ENCODE results near the gene SORBS2.
"Not testable (repeated sequence)": the region's sequence is repeated elsewhere in the genome, so short reads cannot be mapped to it uniquely, and the experiment has no call there.

SORBS2 gene

GRCh38 chr4:185578284-185578683, 233.7 kb downstream of the SORBS2 start:
- no peak for DNase-seq

DNA sequence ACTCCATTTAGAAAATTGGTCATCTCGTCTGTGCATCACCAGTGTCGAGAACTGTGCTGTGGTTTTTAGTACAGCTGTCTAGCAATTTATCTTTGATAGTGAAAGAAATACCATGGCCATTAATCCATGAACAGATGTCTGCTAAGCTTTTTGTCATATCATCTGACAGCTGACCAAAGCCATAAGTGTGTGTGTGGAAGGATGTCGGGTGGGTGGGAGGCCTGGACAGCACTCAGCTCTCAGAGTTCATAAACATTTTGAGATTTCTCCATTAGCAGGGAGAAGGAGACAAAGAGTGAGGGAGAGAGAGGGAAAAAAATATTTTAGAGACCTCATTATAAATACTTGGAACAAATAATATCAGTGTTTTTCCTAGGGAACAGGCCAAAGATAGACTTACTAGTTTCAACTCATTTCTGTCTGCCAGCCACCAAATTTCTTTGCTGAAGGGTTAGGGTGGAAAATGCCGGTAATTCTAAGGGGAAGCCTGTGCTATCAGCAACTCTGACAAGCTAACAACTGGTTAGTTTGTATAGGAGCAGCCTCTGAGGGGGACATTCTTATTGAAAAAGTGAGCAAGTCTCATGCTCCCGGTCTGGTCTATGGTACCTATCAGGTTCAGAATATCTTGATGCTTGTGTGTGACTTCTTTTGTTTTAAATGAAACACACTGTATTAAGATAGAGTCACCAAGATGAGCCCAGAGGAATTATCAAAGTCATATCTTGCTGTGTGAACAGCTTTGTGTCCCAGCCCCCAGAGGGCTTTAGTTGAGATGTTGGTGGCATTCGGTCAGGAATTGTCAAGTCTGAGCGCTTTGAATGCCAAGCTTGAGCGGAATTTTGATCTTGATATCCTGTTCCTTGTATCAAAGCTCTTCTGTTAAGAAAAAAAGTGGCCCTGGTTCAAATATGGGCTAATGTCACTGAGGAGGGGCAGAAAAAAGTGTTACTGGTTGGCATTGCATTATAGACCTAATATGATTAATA, 234.7 kb downstream of the SORBS2 start:
- no peak for DNase-seq

DNA sequence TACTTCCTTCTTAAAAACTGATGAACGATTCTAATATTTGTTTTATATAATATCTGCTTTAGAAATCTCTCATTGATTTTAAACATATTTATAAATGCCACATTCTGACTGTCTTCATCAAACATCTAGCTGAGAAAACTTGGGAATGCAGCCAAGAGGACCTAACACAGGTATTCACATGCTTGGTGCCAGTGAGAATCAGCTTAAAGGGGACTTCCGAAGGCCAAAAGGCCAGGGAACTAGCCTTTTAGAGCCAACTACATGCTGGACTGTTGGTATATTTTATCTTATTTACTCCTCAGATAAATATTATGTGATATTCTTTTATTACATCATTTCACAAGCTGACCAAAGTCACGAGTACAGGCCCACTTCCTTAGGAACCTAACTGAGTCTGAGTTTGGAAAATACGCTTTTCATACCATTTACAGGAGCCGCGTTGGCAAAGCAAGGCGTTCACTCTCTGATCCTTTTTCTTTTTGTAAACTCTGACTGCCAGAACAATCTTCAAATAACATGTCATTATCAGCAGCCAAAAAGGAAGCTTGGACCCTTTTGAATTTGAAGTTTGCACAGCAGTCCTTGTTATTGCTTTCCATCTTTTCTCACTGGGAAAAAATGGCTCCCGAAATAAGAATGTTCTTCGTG, 235.6 kb downstream of the SORBS2 start:
- no peak for DNase-seq

- DNase-seq, result no peak
Measured at GRCh38 chr4:185573651-185574199, 238.3 kb downstream of the SORBS2 start.

- no peak for DNase-seq
Measured at GRCh38 chr4:185570727-185571126, 241.3 kb downstream of the SORBS2 start.

GRCh38 chr4:185567381-185568376, 244.3 kb downstream of the SORBS2 start:
- no peak for DNase-seq

DNA sequence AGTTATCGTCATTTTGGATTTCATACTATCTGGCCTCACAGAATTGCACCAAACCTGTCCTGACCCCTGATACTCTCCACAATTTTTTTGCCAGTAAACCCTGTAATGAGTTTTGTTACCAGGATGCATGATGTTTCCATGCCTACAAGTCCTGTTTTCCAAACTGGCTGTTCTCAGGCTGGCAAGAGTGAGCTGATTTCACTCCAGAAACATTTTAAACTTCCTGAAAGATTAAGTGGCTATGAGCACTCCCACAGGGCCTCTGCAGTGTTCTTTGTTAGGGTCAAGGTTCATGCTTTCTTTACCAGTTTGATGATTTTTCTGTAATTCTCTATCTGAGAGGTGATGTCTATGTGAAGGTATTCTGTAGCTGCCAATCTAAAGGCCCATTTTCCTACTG, 245.0 kb downstream of the SORBS2 start:
- DNase-seq, result no peak

- no peak for DNase-seq
Measured at GRCh38 chr4:185566425-185566824, 245.6 kb downstream of the SORBS2 start.

- DNase-seq, result no peak
Measured at GRCh38 chr4:185565696-185566095, 246.3 kb downstream of the SORBS2 start.

- no peak for DNase-seq
Measured at GRCh38 chr4:185564349-185564748, 247.6 kb downstream of the SORBS2 start.

DNA sequence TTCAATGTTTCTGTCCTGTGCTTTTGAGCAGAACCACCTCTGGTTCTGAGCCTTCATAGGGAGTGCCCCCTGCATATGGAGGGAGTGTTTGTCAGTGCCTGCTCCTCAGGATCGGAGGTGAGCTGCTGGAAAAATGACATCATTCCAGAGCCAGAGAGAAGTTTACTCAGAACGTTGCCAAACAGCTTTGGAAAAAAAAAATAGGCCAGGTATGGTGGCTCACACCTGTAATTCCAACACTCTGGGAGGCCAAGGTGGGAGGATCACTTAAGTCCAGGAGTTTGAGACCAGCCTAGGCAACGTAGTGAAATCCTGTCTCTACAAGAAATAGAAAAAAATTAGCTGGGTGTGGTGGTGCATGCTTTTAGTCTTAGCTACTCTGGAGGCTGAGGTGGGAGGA, 249.5 kb downstream of the SORBS2 start:
- no peak for DNase-seq

DNA sequence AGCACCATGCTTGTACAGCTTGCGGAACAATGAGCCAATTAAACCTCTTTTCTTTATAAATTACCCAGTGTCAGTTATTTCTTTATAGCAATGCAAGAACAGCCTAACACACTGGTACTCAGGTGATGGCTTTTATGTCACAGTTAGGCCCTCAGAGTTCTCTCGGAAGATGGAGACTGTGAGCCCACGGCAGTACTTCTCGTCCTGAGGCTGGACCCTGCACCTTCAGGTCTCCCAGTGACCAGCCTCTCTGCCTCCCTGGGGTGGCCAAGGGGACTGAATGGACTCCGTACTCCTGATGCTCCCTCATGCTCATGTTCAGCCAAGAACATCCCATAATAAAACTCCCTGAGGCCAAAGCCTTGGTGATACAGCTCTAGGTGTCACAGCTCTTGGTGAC, 251.7 kb downstream of the SORBS2 start:
- DNase-seq, result no peak

DNA sequence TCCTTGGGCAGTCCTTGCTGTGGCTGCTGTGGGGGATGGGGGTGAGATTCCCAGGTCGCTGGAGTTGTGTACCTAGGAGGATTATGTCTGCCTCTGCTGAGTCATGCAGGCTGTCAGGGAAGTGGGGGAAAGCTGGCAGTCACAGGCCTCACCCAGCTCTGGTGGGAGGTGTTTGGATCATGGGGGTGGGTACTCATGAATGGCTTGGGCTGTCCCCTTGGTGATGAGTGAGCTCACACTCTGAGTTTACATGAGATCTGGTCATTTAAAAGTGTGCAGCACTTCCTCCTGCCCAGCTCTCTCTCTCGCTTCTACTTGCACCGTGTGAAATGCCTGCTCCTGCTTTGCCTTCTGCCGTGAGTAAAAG, 252.1 kb downstream of the SORBS2 start:
- DNase-seq, result no peak

- DNase-seq, result not testable (repeated sequence)
Measured at GRCh38 chr4:185559251-185559914, 252.6 kb downstream of the SORBS2 start.

DNA sequence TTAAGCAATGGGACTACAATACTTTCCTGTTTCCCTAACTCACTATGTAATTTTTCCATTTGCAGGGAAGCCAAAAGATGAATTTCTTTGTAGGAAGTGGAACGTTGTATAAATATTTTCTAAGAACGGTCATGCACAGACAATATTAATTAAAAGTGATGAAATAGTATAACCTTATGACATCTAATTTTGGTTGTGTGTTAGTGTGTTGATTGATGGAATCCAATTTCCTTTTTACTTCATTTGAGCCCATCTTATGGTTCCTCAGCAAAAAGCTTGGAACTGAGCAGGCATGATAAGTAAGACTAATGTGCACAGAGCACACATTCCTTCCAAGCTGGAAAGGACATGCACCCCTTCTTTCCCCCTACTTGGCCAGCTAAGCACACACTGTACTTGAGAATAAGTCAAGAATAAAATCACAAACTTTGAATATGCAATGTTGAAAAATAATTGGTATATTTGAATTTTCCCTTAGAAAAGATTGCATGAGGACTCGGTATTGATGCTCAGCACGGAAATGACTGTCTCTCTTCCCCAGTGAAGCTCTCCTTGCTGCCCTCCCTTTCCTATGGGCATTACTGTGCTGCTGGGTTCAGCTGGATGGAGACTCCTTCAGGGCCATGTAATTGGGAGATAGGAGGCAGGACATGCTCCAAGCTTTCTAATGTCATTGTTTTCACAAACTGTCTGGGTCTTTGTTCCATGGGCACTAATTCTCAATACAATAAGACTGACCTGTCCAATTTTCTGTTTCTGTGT, 257.4 kb downstream of the SORBS2 start:
- DNase-seq, result no peak

- no peak for DNase-seq
Measured at GRCh38 chr4:185552254-185552653, 259.7 kb downstream of the SORBS2 start.

DNA sequence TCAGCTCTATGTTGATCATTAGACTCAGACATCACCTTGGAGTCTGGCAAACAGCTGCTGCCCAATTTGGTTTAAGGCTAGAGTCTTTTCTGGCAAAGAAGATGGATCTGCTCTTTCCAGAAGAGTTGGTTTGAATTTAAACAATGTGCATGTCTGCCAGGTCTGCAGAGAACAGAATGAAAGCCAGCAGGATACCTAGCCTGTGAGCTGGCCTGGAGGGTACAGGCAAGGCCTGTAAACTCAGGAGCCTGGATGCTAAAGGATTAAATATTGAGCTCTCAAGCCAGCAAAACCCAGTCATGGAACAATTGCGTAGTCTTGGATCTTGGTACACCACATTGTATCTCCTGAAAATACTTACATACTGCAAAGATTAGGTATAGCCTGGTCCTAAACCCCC, 261.1 kb downstream of the SORBS2 start:
- DNase-seq, result no peak

DNA sequence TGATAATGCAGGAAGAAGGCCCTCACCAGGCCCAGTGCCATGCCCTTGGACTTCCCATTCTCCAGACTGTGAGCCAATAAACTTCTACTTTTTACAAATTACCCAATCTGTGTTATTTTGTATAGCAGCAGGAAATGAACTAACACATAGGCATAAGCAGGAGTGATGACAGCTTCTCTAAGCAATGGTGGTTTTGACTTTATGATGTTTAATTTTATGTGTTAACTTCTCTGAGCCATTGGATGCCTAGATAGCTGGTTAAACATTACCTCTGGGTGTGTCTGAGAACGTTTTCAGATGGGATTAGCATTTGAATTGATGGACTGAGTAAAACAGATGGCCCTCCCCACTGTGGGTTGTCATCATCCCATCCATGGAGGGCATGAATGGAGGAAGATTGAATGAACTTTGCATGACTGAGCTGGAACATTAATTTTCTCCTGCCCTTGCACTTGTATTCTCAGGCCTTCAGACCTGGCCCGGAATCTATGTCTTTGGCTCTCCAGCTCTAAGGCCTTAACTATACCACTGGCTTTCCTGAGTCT, 262.8 kb downstream of the SORBS2 start:
- no peak for DNase-seq

GRCh38 chr4:185548587-185548986, 263.4 kb downstream of the SORBS2 start:
- no peak for DNase-seq

GRCh38 chr4:185546335-185546734, 265.7 kb downstream of the SORBS2 start:
- no peak for DNase-seq
